ENCODE data around the gene PPA2. TPM values are rescaled to one million over a fixed set of nuclear protein-coding genes. Genes with fewer than 3 reads are reported as not detected.

Gene PPA2
- total and polyA plus RNA-seq, 10 of the 15 experiments (the other 5 are each of a cell fraction or from before 2014, with no cell fraction given), result 93.8 to 293 (median 146) TPM

GRCh38 chr4:105483840-105484239, 10.0 kb upstream of the PPA2 start:
- Histone ChIP-seq H3K27ac (ENCODE audit: control insufficient read depth, insufficient read depth) (no peak overlapping the region), H3K4me1 (ENCODE audit: control insufficient read depth, insufficient read depth, low read length) (no peaks in the 10 kb centered on the region), H3K36me3 (ENCODE audit: control insufficient read depth in 2 of 2, insufficient read depth in 2 of 2, low read length in 1 of 2) (no peaks in the 10 kb centered on the region), H3K4me3 (no peak overlapping the region), H3K27me3 (replicated peaks in 1 of 2; ENCODE audit: control insufficient read depth in 2 of 2, insufficient read depth in 2 of 2, low read length in 1 of 2) (no peaks in the 10 kb centered on the region), H3K79me2 (ENCODE audit: control insufficient read depth, insufficient read depth, low read length) (no peaks in the 10 kb centered on the region), H3K9ac (ENCODE audit: control insufficient read depth, insufficient read depth, low read length) (no peak overlapping the region), H4K20me1 (ENCODE audit: control insufficient read depth, insufficient read depth) (no peaks in the 10 kb centered on the region), H3K4me2 (ENCODE audit: control insufficient read depth, insufficient read depth) (no peak overlapping the region), H3K9me3 (replicated peaks; ENCODE audit: control insufficient read depth, insufficient read depth, low read length) (no peaks in the 10 kb centered on the region), H2AFZ (ENCODE audit: control insufficient read depth, low read depth, low read length) (no peak overlapping the region)
- ChIA-PET RAD21 (ENCODE audit: unreplicated experiment) (no interaction called here), SMC1A (ENCODE audit: uncharacterized antibody, unreplicated experiment) (no interaction called here), CTCF (no interaction called here), POLR2A (no interaction called here)
- 80% methylated on average over 3 of the region's 3 CpGs for WGBS (ENCODE audit: insufficient coverage, insufficient replicate concordance, low lambda C conversion rate, missing lambda C conversion rate)
- in situ Hi-C loops (cut with MboI), result no loop called here
- BruUV-seq (replicated peaks), result no TSS peak
- DNase-seq (ENCODE audit: low read depth, low spot score) (no peak), ATAC-seq (no peak), FAIRE-seq (no peak)
- intact Hi-C loops (cut with micrococcal nuclease; ENCODE audit: unreplicated experiment), result no loop called here
- TF ChIP-seq HCFC1 (IDR thresholded peaks at IDR 0.05; ENCODE audit: low read length), result no peak
- no peak for TF ChIP-seq NFYA (IDR thresholded peaks at IDR 0.05; ENCODE audit: borderline replicate concordance, low read depth, low read length)
- TF ChIP-seq ELK1 (IDR thresholded peaks at IDR 0.05; ENCODE audit: low read depth, low read length), result no peak
- no peak for TF ChIP-seq CUX1 (IDR thresholded peaks at IDR 0.05; ENCODE audit: insufficient replicate concordance, low read depth, low read length)
- TF ChIP-seq REST (IDR thresholded peaks at IDR 0.05; ENCODE audit: low read depth, low read length), result no peak
- TF ChIP-seq PAX5 (IDR thresholded peaks at IDR 0.05; ENCODE audit: borderline replicate concordance, low read depth, low read length), result no peak
- TF ChIP-seq ZNF384 (IDR thresholded peaks at IDR 0.05; ENCODE audit: borderline replicate concordance, low read depth, low read length), result no peak
- no peak for TF ChIP-seq YBX1 (IDR thresholded peaks at IDR 0.05)
- TF ChIP-seq RELA (IDR thresholded peaks at IDR 0.05; ENCODE audit: borderline replicate concordance, partially characterized antibody), result no peak

Measured in GM12878 (cell line).